ENCODE data around the gene KIF14. TPM values are rescaled to one million over a fixed set of nuclear protein-coding genes. Genes with fewer than 3 reads are reported as not detected.

The KIF14 gene
- total and polyA plus RNA-seq, 2 of the 8 experiments (the other 6 are each of a cell fraction or from before 2014, with no cell fraction given) = 2.6 to 23.3 TPM

DNA sequence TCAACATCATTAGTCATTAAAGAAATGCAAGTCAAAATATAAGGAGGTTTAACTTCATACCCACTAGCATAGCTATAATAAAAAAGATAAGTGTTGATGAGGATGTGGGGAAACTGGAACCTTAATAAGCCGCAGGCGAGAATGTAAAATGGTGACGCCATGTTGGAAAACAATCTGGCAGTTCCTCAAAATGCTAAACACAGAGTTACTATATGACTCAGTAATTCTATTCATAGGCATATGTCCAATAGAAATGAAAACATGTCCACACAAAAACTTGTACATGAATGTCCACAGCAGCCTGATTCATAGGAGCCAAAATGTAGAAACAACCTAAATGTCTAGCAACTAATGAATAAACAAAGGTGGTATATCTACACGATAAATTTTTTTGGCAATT lies 26.0 kb upstream of the KIF14 start (continued):
- TF ChIP-seq, protein P1, sequence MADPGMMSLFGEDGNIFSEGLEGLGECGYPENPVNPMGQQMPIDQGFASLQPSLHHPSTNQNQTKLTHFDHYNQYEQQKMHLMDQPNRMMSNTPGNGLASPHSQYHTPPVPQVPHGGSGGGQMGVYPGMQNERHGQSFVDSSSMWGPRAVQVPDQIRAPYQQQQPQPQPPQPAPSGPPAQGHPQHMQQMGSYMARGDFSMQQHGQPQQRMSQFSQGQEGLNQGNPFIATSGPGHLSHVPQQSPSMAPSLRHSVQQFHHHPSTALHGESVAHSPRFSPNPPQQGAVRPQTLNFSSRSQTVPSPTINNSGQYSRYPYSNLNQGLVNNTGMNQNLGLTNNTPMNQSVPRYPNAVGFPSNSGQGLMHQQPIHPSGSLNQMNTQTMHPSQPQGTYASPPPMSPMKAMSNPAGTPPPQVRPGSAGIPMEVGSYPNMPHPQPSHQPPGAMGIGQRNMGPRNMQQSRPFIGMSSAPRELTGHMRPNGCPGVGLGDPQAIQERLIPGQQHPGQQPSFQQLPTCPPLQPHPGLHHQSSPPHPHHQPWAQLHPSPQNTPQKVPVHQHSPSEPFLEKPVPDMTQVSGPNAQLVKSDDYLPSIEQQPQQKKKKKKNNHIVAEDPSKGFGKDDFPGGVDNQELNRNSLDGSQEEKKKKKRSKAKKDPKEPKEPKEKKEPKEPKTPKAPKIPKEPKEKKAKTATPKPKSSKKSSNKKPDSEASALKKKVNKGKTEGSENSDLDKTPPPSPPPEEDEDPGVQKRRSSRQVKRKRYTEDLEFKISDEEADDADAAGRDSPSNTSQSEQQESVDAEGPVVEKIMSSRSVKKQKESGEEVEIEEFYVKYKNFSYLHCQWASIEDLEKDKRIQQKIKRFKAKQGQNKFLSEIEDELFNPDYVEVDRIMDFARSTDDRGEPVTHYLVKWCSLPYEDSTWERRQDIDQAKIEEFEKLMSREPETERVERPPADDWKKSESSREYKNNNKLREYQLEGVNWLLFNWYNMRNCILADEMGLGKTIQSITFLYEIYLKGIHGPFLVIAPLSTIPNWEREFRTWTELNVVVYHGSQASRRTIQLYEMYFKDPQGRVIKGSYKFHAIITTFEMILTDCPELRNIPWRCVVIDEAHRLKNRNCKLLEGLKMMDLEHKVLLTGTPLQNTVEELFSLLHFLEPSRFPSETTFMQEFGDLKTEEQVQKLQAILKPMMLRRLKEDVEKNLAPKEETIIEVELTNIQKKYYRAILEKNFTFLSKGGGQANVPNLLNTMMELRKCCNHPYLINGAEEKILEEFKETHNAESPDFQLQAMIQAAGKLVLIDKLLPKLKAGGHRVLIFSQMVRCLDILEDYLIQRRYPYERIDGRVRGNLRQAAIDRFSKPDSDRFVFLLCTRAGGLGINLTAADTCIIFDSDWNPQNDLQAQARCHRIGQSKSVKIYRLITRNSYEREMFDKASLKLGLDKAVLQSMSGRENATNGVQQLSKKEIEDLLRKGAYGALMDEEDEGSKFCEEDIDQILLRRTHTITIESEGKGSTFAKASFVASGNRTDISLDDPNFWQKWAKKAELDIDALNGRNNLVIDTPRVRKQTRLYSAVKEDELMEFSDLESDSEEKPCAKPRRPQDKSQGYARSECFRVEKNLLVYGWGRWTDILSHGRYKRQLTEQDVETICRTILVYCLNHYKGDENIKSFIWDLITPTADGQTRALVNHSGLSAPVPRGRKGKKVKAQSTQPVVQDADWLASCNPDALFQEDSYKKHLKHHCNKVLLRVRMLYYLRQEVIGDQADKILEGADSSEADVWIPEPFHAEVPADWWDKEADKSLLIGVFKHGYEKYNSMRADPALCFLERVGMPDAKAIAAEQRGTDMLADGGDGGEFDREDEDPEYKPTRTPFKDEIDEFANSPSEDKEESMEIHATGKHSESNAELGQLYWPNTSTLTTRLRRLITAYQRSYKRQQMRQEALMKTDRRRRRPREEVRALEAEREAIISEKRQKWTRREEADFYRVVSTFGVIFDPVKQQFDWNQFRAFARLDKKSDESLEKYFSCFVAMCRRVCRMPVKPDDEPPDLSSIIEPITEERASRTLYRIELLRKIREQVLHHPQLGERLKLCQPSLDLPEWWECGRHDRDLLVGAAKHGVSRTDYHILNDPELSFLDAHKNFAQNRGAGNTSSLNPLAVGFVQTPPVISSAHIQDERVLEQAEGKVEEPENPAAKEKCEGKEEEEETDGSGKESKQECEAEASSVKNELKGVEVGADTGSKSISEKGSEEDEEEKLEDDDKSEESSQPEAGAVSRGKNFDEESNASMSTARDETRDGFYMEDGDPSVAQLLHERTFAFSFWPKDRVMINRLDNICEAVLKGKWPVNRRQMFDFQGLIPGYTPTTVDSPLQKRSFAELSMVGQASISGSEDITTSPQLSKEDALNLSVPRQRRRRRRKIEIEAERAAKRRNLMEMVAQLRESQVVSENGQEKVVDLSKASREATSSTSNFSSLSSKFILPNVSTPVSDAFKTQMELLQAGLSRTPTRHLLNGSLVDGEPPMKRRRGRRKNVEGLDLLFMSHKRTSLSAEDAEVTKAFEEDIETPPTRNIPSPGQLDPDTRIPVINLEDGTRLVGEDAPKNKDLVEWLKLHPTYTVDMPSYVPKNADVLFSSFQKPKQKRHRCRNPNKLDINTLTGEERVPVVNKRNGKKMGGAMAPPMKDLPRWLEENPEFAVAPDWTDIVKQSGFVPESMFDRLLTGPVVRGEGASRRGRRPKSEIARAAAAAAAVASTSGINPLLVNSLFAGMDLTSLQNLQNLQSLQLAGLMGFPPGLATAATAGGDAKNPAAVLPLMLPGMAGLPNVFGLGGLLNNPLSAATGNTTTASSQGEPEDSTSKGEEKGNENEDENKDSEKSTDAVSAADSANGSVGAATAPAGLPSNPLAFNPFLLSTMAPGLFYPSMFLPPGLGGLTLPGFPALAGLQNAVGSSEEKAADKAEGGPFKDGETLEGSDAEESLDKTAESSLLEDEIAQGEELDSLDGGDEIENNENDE (IDR thresholded peaks at IDR 0.05; ENCODE audit: insufficient replicate concordance, low read length) = no peak

Measured in H1 (cell line).